H9 (cell line): ENCODE measurements around the gene CHADL. TPM values are rescaled to one million over a fixed set of nuclear protein-coding genes. Genes with fewer than 3 reads are reported as not detected.

ENCODE experiments used
- DNase-seq: peaks from one replicate; pipeline ENCODE4 v3.0.0-alpha.2; 2017
- H2AFZ ChIP-seq: one replicate; pipeline ENCODE4 v1.6.1; 2013; ENCODE audit warnings: mild to moderate bottlenecking, low read length, control low read depth, moderate library complexity
- H2AK5ac ChIP-seq: 2 replicates; pipeline ENCODE4 v1.6.1; 2013; ENCODE audit warnings: low read length, control low read depth, mixed read lengths; ENCODE audit not compliant: insufficient read length
- H2BK120ac ChIP-seq: one replicate; pipeline ENCODE4 v1.6.1; 2013; ENCODE audit warnings: low read depth, mild to moderate bottlenecking, low read length, control low read depth, inconsistent platforms; ENCODE audit not compliant: poor library complexity, severe bottlenecking
- H2BK12ac ChIP-seq: 2 replicates; pipeline ENCODE4 v1.6.1; 2013; ENCODE audit warnings: low read length, control low read depth, mixed read lengths, low read depth; ENCODE audit not compliant: insufficient read length
- H2BK15ac ChIP-seq: 2 replicates; pipeline ENCODE4 v1.6.1; 2013; ENCODE audit warnings: low read depth, low read length, control low read depth
- H2BK20ac ChIP-seq: one replicate; pipeline ENCODE4 v1.6.1; 2013; ENCODE audit warnings: low read depth, mild to moderate bottlenecking, low read length, control low read depth, inconsistent platforms; ENCODE audit not compliant: poor library complexity, severe bottlenecking
- H2BK5ac ChIP-seq: 2 replicates; pipeline ENCODE4 v1.6.1; 2013; ENCODE audit warnings: low read length, control low read depth, mixed read lengths; ENCODE audit not compliant: insufficient read length
- H3K14ac ChIP-seq: 2 replicates; pipeline ENCODE4 v1.6.1; 2013; ENCODE audit warnings: low read length, control low read depth; ENCODE audit not compliant: insufficient read depth
- H3K18ac ChIP-seq: 2 replicates; pipeline ENCODE4 v1.6.1; 2013; ENCODE audit warnings: low read depth, mild to moderate bottlenecking, mixed read lengths, low read length, control low read depth; ENCODE audit not compliant: insufficient read length
- H3K23ac ChIP-seq: 2 replicates; pipeline ENCODE4 v1.6.1; 2013; ENCODE audit warnings: low read length, control low read depth, mixed read lengths, low read depth; ENCODE audit not compliant: insufficient read length
- H3K23me2 ChIP-seq: 2 replicates; pipeline ENCODE4 v1.6.1; 2013; ENCODE audit warnings: low read depth, mild to moderate bottlenecking, mixed read lengths, low read length, control low read depth; ENCODE audit not compliant: insufficient read length, poor library complexity, severe bottlenecking
- H3K27ac ChIP-seq: 2 replicates; pipeline ENCODE4 v1.5.1; 2013; ENCODE audit warnings: low read length, control low read depth, mixed read lengths, low read depth; ENCODE audit not compliant: insufficient read length
- H3K27me3 ChIP-seq: 2 replicates; pipeline ENCODE4 v1.6.1; 2013; ENCODE audit warnings: low read length, control low read depth, inconsistent platforms; ENCODE audit not compliant: insufficient read depth
- H3K4ac ChIP-seq: 2 replicates; pipeline ENCODE4 v1.6.1; 2013; ENCODE audit warnings: low read depth, mild to moderate bottlenecking, control low read depth, inconsistent platforms, low read length, moderate library complexity
- H3K4me1 ChIP-seq: 2 replicates; pipeline ENCODE4 v1.6.1; 2013; ENCODE audit warnings: low read length, control low read depth, inconsistent platforms; ENCODE audit not compliant: insufficient read depth
- H3K4me2 ChIP-seq: 2 replicates; pipeline ENCODE4 v1.6.1; 2013; ENCODE audit warnings: low read length, control low read depth, mixed read lengths; ENCODE audit not compliant: insufficient read length, insufficient read depth
- H3K56ac ChIP-seq: 2 replicates; pipeline ENCODE4 v1.6.1; 2013; ENCODE audit warnings: low read depth, mild to moderate bottlenecking, mixed read lengths, low read length, control low read depth; ENCODE audit not compliant: insufficient read length
- H3K79me1 ChIP-seq: 2 replicates; pipeline ENCODE4 v1.6.1; 2013; ENCODE audit warnings: low read depth, mild to moderate bottlenecking, moderate library complexity, low read length, control low read depth, inconsistent platforms; ENCODE audit not compliant: insufficient read depth, poor library complexity, severe bottlenecking
- H3K79me2 ChIP-seq: 2 replicates; pipeline ENCODE4 v1.6.1; 2013; ENCODE audit warnings: low read length, control low read depth, inconsistent platforms; ENCODE audit not compliant: insufficient read depth
- H3K9ac ChIP-seq: 2 replicates; pipeline ENCODE4 v1.6.1; 2013; ENCODE audit warnings: low read length, control low read depth, mixed read lengths; ENCODE audit not compliant: insufficient read length; ENCODE audit errors: extremely low read depth
- H3K9me3 ChIP-seq: one replicate; pipeline ENCODE4 v1.6.1; 2013; ENCODE audit warnings: low read depth, low read length, inconsistent platforms; ENCODE audit not compliant: control insufficient read depth
- H3T11ph ChIP-seq: one replicate; pipeline ENCODE4 v1.6.1; 2013; ENCODE audit warnings: mild to moderate bottlenecking, low read length, control low read depth, inconsistent platforms
- H4K20me1 ChIP-seq: one replicate; pipeline ENCODE4 v1.6.1; 2013; ENCODE audit not compliant: control insufficient read depth, insufficient read length, insufficient read depth
- H4K5ac ChIP-seq: 2 replicates; pipeline ENCODE4 v1.6.1; 2013; ENCODE audit warnings: low read depth, mild to moderate bottlenecking, mixed read lengths, low read length, control low read depth; ENCODE audit not compliant: insufficient read length
- H4K8ac ChIP-seq: replicated peaks from 2 replicates; pipeline ENCODE4 v1.6.1; 2013; ENCODE audit warnings: low read length, control low read depth, mixed read lengths, low read depth; ENCODE audit not compliant: insufficient read length
- H4K91ac ChIP-seq: 2 replicates; pipeline ENCODE4 v1.6.1; 2013; ENCODE audit warnings: low read depth, mild to moderate bottlenecking, moderate library complexity, mixed read lengths, low read length, control low read depth; ENCODE audit not compliant: insufficient read length
- H3K27ac Mint-ChIP-seq, 3 experiments: 2 replicates in 2 of 3; 3 replicates in 1 of 3; pipeline ENCODE4 v1.8.0; 2020 to 2021; ENCODE audit warnings: mixed read lengths in 3 of 3, mild to moderate bottlenecking in 1 of 3, moderate library complexity in 1 of 3
- H3K27me3 Mint-ChIP-seq: 2 replicates; pipeline ENCODE4 v1.8.0; 2021; ENCODE audit warnings: low read depth, mild to moderate bottlenecking, moderate library complexity, mixed read lengths
- H3K36me3 Mint-ChIP-seq, 3 experiments: 2 replicates in 2 of 3; 3 replicates in 1 of 3; pipeline ENCODE4 v1.8.0; 2020 to 2021; ENCODE audit warnings: low read depth in 3 of 3, mixed read lengths in 3 of 3; ENCODE audit not compliant: insufficient read depth in 1 of 3
- H3K4me1 Mint-ChIP-seq, 2 experiments: 2 replicates each; pipeline ENCODE4 v1.8.0; 2020; ENCODE audit warnings: mixed read lengths in 2 of 2
- H3K4me3 Mint-ChIP-seq, 2 experiments: 2 replicates in 1 of 2; 3 replicates in 1 of 2; pipeline ENCODE4 v1.8.0; 2020 to 2021; ENCODE audit warnings: mild to moderate bottlenecking in 2 of 2, mixed read lengths in 2 of 2, moderate library complexity in 1 of 2
- H3K9me3 Mint-ChIP-seq, 2 experiments: 2 replicates in 1 of 2; 3 replicates in 1 of 2; pipeline ENCODE4 v1.8.0; 2020; ENCODE audit warnings: mild to moderate bottlenecking in 2 of 2, mixed read lengths in 2 of 2, moderate library complexity in 1 of 2
- CTCF ChIP-seq: fragments of 200-600 bp; sonication (generic); conservative IDR thresholded peaks from 3 replicates; pipeline ENCODE4 v1.8.0; 2021; ENCODE audit warnings: antibody characterized with exemption, mild to moderate bottlenecking
- WGBS: extraction: QIAGEN DNeasy Blood & Tissue Kit; methylation state at CpG from one replicate; pipeline ENCODE4 v1.1.7; 2013; ENCODE audit warnings: missing lambda C conversion rate, low lambda C conversion rate, mixed read lengths; ENCODE audit not compliant: insufficient read length; ENCODE audit errors: extremely low coverage; 5-methylcytosine and 5-hydroxymethylcytosine counted together
- total RNA-seq: library from RNA; stranded (reverse); gene quantifications from 2 replicates; pipeline ENCODE4 v1.2.1, GENCODE V29; 2021

Gene CHADL
- total RNA-seq, 1 experiment from 2014 or later, result 1.6 TPM

- no peaks in the 10 kb centered on the region for H3K79me1 ChIP-seq
- no peaks in the 10 kb centered on the region for H4K20me1 ChIP-seq
- H3K79me2 ChIP-seq, result no peaks in the 10 kb centered on the region
- no peaks in the 10 kb centered on the region for H3K27me3 ChIP-seq
- TF ChIP-seq CTCF, result no peak
- H3K56ac ChIP-seq, result no peak overlapping the region
- H4K91ac ChIP-seq, result no peak overlapping the region
- Mint-ChIP-seq H3K36me3 (peaks cover 44 to 76% (median 72%) of the 10 kb centered on the region in 3 experiments), H3K4me1 (peaks cover 16 to 17% of the 10 kb centered on the region in 2 experiments), H3K27me3 (no peaks in the 10 kb centered on the region), H3K27ac (no peak overlapping the region), H3K9me3 (peaks cover 8 to 12% of the 10 kb centered on the region in 2 experiments), H3K4me3 (no peak overlapping the region)
- no peak overlapping the region for H4K5ac ChIP-seq
- no peak overlapping the region for H3K4me2 ChIP-seq
- H3K9me3 ChIP-seq, result no peaks in the 10 kb centered on the region
- H3K27ac ChIP-seq, result no peak overlapping the region
- no peak overlapping the region for H2BK20ac ChIP-seq
- no peak overlapping the region for H2BK12ac ChIP-seq
- H3K4ac ChIP-seq, result no peak overlapping the region
- H2BK120ac ChIP-seq, result no peak overlapping the region
- no peaks in the 10 kb centered on the region for H3K23me2 ChIP-seq
- DNase-seq, result no peak
- H2AFZ ChIP-seq, result no peak overlapping the region
- H3K14ac ChIP-seq, result no peak overlapping the region
- no peak overlapping the region for H2AK5ac ChIP-seq
- H3K18ac ChIP-seq, result no peak overlapping the region
- H2BK5ac ChIP-seq, result no peak overlapping the region
- no CpG with 5 or more reads among the region's 10 CpGs for WGBS
- H2BK15ac ChIP-seq, result no peak overlapping the region
- no peak overlapping the region for H3K9ac ChIP-seq
- H3T11ph ChIP-seq, result no peak overlapping the region
- H3K4me1 ChIP-seq, result 0 out of 2 replicates have a peak, but pooled peaks cover 3% of the 10 kb centered on the region
- no peak overlapping the region for H4K8ac ChIP-seq
- no peak overlapping the region for H3K23ac ChIP-seq
These were observed 25.3 kb downstream of the CHADL start for GRCh38 chr22:41215409-41215808.
